Measurements from ENCODE around the gene MON1A.
"Not testable (repeated sequence)": the region's sequence is repeated elsewhere in the genome, so short reads cannot be mapped to it uniquely, and the experiment has no call there.

The MON1A gene

GRCh38 chr3:49929291-49930167, at the start of gene MON1A:
Gene MON1A, minus strand, starts transcription at chr3:49929811. Its CDS starts 16,465 bp downstream, at chr3:49913346.
- H3K4me3 ChIP-seq: peak within 1 kb of the TSS; percentile 53 to 95 (median 73)
- peak within 1 kb of the TSS in 20 of 21 experiments; percentile 66 to 91 (median 83) for H3K27ac ChIP-seq

- no peak overlapping the region for H3K4me3 ChIP-seq
- H3K27ac ChIP-seq: no peak overlapping the region
Observed at GRCh38 chr3:49976942-49977341, 47.3 kb upstream of the MON1A start.

GRCh38 chr3:49972656-49973055, 43.0 kb upstream of the MON1A start:
- Histone ChIP-seq H3K27ac (no peak overlapping the region), H3K4me3 (no peak overlapping the region)

- Histone ChIP-seq H3K27ac (no peak overlapping the region), H3K4me3 (no peak overlapping the region)
Observed at GRCh38 chr3:49968346-49968745, 38.7 kb upstream of the MON1A start.

- Histone ChIP-seq H3K27ac (no peak overlapping the region), H3K4me3 (no peak overlapping the region)
Observed at GRCh38 chr3:49967291-49967690, 37.7 kb upstream of the MON1A start.

GRCh38 chr3:49966233-49966942, 36.8 kb upstream of the MON1A start:
- H3K27ac ChIP-seq: no peak overlapping the region

GRCh38 chr3:49955636-49956035, 26.0 kb upstream of the MON1A start:
- H3K27ac ChIP-seq: no peak overlapping the region
- no peak overlapping the region for H3K4me3 ChIP-seq

More at GRCh38 chr3:49966233-49966942, 36.8 kb upstream of the MON1A start:
- H3K4me3 ChIP-seq: no peak overlapping the region

GRCh38 chr3:49952924-49953323, 23.3 kb upstream of the MON1A start:
- no peak overlapping the region for H3K27ac ChIP-seq
- H3K4me3 ChIP-seq: no peak overlapping the region

- H3K27ac ChIP-seq: no peak overlapping the region
- no peak overlapping the region for H3K4me3 ChIP-seq
Observed at GRCh38 chr3:49942651-49943050, 13.0 kb upstream of the MON1A start.

GRCh38 chr3:49940667-49941249, 11.1 kb upstream of the MON1A start:
- H3K27ac ChIP-seq: peak overlapping the region; percentile 81 to 98 (median 91)
- peak overlapping the region; percentile 60 to 96 (median 69) for H3K4me3 ChIP-seq

- Histone ChIP-seq H3K4me3 (peak within 1 kb of the TSS; percentile 60 to 96 (median 69)), H3K27ac (peak within 1 kb of the TSS; percentile 81 to 98 (median 91))
Observed at GRCh38 chr3:49939858-49940666, 10.5 kb upstream of the MON1A start, which contains the start of gene RBM6. Gene RBM6, plus strand, starts transcription at chr3:49940150. Its CDS starts 22,492 bp downstream, at chr3:49962642.

- H3K4me3 ChIP-seq: no peak overlapping the region
- no peak overlapping the region for H3K27ac ChIP-seq
Observed at GRCh38 chr3:49937090-49937489, 7.5 kb upstream of the MON1A start.

- not testable (repeated sequence) for H3K4me3 ChIP-seq, H3K27ac ChIP-seq
Observed at GRCh38 chr3:49932281-49932680, 2.7 kb upstream of the MON1A start.

- H3K27ac ChIP-seq: peak overlapping the region in 2 of 21 experiments; percentile 83 to 84
- H3K4me3 ChIP-seq: no peak overlapping the region
Observed at GRCh38 chr3:49930922-49931321, 1.3 kb upstream of the MON1A start.

GRCh38 chr3:49930168-49930690, 618 bp upstream of the MON1A start:
- Histone ChIP-seq H3K27ac (peak overlapping the region in 20 of 21 experiments; percentile 66 to 91 (median 83)), H3K4me3 (peak overlapping the region; percentile 53 to 95 (median 73))

GRCh38 chr3:49928481-49929017, 1.1 kb downstream of the MON1A start:
- Histone ChIP-seq H3K27ac (peak overlapping the region in 5 of 21 experiments; percentile 5 to 91 (median 29)), H3K4me3 (peak overlapping the region in 6 of 7 experiments; percentile 53 to 95 (median 72))

GRCh38 chr3:49927798-49928197, 1.8 kb downstream of the MON1A start:
- Histone ChIP-seq H3K4me3 (no peak overlapping the region), H3K27ac (no peak overlapping the region)

- Histone ChIP-seq H3K4me3 (no peak overlapping the region), H3K27ac (peak overlapping the region in 1 of 21 experiments; percentile 16)
Observed at GRCh38 chr3:49926117-49926728, 3.4 kb downstream of the MON1A start.
